IMR-90 (cell line): ENCODE results near the gene MLLT10.

Experiments
- BHLHE40 ChIP-seq: fragments of 150-350 bp; IDR thresholded peaks from 2 replicates; pipeline ENCODE4 v1.6.1; 2016; ENCODE audit warnings: mild to moderate bottlenecking, low read depth, low read length
- CHD1 ChIP-seq: IDR thresholded peaks from 2 replicates; pipeline ENCODE4 v1.6.1; 2012; ENCODE audit warnings: low read depth, low read length, improper control_type of control experiment
- CTCF ChIP-seq: conservative IDR thresholded peaks from 2 replicates; pipeline ENCODE4 v1.5.1; 2012; ENCODE audit warnings: mild to moderate bottlenecking, low read depth, low read length, improper control_type of control experiment
- ELK1 ChIP-seq: fragments of 150-350 bp; IDR thresholded peaks from 2 replicates; pipeline ENCODE4 v1.6.1; 2016; ENCODE audit warnings: low read depth, mild to moderate bottlenecking, low read length, moderate library complexity, borderline replicate concordance
- MAFK ChIP-seq: IDR thresholded peaks from 2 replicates; pipeline ENCODE4 v1.6.1; 2012; ENCODE audit warnings: low read depth, low read length, improper control_type of control experiment
- MXI1 ChIP-seq: IDR thresholded peaks from 2 replicates; pipeline ENCODE4 v1.6.1; 2012; ENCODE audit warnings: low read depth, mild to moderate bottlenecking, low read length, moderate library complexity, borderline replicate concordance
- POLR2A ChIP-seq: IDR thresholded peaks from 2 replicates; pipeline ENCODE4 v1.6.1; 2012; ENCODE audit warnings: mild to moderate bottlenecking, low read depth, low read length
- RAD21 ChIP-seq: IDR thresholded peaks from 2 replicates; pipeline ENCODE4 v1.6.1; 2012; ENCODE audit warnings: low read length, improper control_type of control experiment
- RFX5 ChIP-seq: IDR thresholded peaks from 2 replicates; pipeline ENCODE4 v1.8.0; 2012; ENCODE audit warnings: low read depth, mild to moderate bottlenecking, low read length, moderate library complexity

DNA sequence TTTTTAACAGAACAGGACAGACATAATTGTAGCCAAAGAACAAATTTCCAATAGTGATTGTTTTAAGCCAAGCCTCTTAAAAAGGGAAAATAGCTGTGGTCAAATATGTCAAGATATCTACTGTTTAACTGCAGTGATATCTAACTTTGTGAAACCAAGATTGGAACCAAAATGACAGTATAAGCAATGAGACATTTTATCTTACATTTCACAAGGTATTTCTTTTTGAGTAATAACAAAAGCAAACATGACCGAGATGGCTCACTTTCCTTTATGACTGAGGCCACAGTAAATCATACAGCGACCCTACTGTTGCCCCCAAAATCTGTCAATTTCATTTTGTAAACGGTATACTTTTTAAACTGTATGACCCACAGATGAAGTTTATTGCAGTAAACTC, 215.8 kb downstream of the MLLT10 start:
- no peak for TF ChIP-seq CTCF
- TF ChIP-seq MAFK: no peak
- TF ChIP-seq ELK1: no peak
- no peak for TF ChIP-seq RFX5
- no peak for TF ChIP-seq MXI1
- TF ChIP-seq POLR2A: no peak
- TF ChIP-seq CHD1: no peak
- no peak for TF ChIP-seq RAD21
- no peak for TF ChIP-seq BHLHE40
